ENCODE data around the gene GRAMD4.

DNA sequence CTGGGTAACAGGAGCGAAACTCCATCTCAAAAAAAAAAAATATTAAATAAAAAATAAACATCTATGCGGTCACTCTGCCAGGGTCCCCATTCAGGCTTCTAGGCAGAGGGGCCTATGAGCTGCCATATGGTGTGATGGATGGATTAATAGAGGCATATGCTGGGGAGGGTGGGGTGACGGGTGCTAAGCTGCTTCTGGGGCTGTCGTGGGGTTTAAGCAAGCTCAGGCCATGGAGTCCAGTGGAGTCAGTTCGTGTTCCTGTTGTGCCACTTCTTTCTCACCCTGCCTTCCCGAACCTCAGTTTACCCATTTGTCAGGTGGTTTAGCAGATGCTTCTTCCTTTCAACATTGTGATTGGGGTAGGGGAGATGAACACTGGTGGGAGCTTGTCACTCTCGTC, 9.0 kb upstream of the GRAMD4 start:
- TF ChIP-seq CTCF (IDR thresholded peaks at IDR 0.05; ENCODE audit: low read length) (no peak), EZH2phosphoT487 (IDR thresholded peaks at IDR 0.05; ENCODE audit: low read length) (no peak), EZH2 (optimal IDR thresholded peaks at IDR 0.05; ENCODE audit: low read depth, low read length) (no peak)

Data from MM.1S (cell line).